Uterus (tissue), 2 donors: ENCODE data around the gene REXO1.

Experiments
- CTCF ChIP-seq, 4 experiments: fragments of 200-600 bp in 2 of 4; fragments of 450-650 bp in 2 of 4; sonication (generic) in 2 of 4; IDR thresholded peaks; one replicate each; pipeline ENCODE4 v1.5.1; 2016 to 2019; ENCODE audit warnings: antibody characterized with exemption in 4 of 4, mild to moderate bottlenecking in 2 of 4, moderate library complexity in 1 of 4
- POLR2A ChIP-seq, 2 donors: fragments of 450-650 bp; IDR thresholded peaks; one replicate each; pipeline ENCODE4 v1.6.1; 2016; ENCODE audit warnings: antibody characterized with exemption in 2 of 2, mild to moderate bottlenecking in 1 of 2, moderate library complexity in 1 of 2

GRCh38 chr19:1817553-1818179 is 30.6 kb downstream of the REXO1 start:
- TF ChIP-seq CTCF (IDR thresholded peaks at IDR 0.05) (no peak), POLR2A (IDR thresholded peaks at IDR 0.05) (no peak)
